ENCODE results near the gene MIOX.

GRCh38 chr22:50474710-50475651 lies 11.7 kb upstream of the MIOX start, which contains the start of gene SBF1:
- TF ChIP-seq CTCF (IDR thresholded peaks at IDR 0.05; ENCODE audit: poor library complexity, severe bottlenecking) (no peak), EZH2 (IDR thresholded peaks at IDR 0.05; ENCODE audit: borderline replicate concordance, insufficient read depth, low read length, poor library complexity, severe bottlenecking) (no peak), MXI1 (conservative IDR thresholded peaks at IDR 0.05; ENCODE audit: poor library complexity, severe bottlenecking) (peak; percentile 32), REST (IDR thresholded peaks at IDR 0.05; ENCODE audit: borderline replicate concordance) (no peak), POLR2AphosphoS5 (IDR thresholded peaks at IDR 0.05) (peak; percentile 67), TAF1 (IDR thresholded peaks at IDR 0.05; ENCODE audit: low read depth) (peak; percentile 54), RAD21 (conservative IDR thresholded peaks at IDR 0.05) (no peak), EP300 (conservative IDR thresholded peaks at IDR 0.05; ENCODE audit: poor library complexity, severe bottlenecking) (peak; percentile 17)
